Measurements from ENCODE around the gene ZWILCH.

- TF ChIP-seq RFX5 (IDR thresholded peaks at IDR 0.05; ENCODE audit: low read depth, low read length) (no peak), POLR2A (IDR thresholded peaks at IDR 0.05; ENCODE audit: low read depth, low read length) (no peak), CTCF (conservative IDR thresholded peaks at IDR 0.05; ENCODE audit: low read depth, low read length) (no peak), RAD21 (IDR thresholded peaks at IDR 0.05; ENCODE audit: low read length) (no peak), CEBPB (IDR thresholded peaks at IDR 0.05; ENCODE audit: low read depth, low read length) (no peak), NFE2L2 (IDR thresholded peaks at IDR 0.05; ENCODE audit: low read depth, low read length) (no peak), MAFK (IDR thresholded peaks at IDR 0.05; ENCODE audit: low read depth, low read length) (no peak), MAZ (IDR thresholded peaks at IDR 0.05; ENCODE audit: borderline replicate concordance, low read depth, low read length) (no peak), FOS (IDR thresholded peaks at IDR 0.05; ENCODE audit: low read depth, low read length) (no peak)
Observed at GRCh38 chr15:66476535-66476934, 28.6 kb upstream of the ZWILCH start.
